Stimulated activated effector memory CD8-positive, alpha-beta T cell treated with anti-CD3 and anti-CD28 coated beads, Interleukin-12 subunit alpha, Interleukin-12 subunit beta, amount 100 ng/mL, for 72 hours (primary cell): Measurements from ENCODE around the gene CMBL.
"Not testable (repeated sequence)": the region's sequence is repeated elsewhere in the genome, so short reads cannot be mapped to it uniquely, and the experiment has no call there.

Experiments used
- ATAC-seq: fragments of 150-1000 bp; cut with Tn5 transposase; 2 replicates; pipeline ENCODE4 v1.10.0; 2021
- DNase-seq, 2 donors: peaks; one replicate each; pipeline ENCODE4 v3.0.0; 2021 to 2022; ENCODE audit warnings: low spot score in 2 of 2
- H3K27ac Mint-ChIP-seq: one replicate; pipeline ENCODE4 v1.8.0; 2022; ENCODE audit warnings: mild to moderate bottlenecking, mixed read lengths
- H3K36me3 Mint-ChIP-seq: one replicate; pipeline ENCODE4 v1.8.0; 2022; ENCODE audit warnings: mild to moderate bottlenecking, mixed read lengths
- H3K4me1 Mint-ChIP-seq: one replicate; pipeline ENCODE4 v1.8.0; 2022; ENCODE audit warnings: mixed read lengths
- H3K4me3 Mint-ChIP-seq: one replicate; pipeline ENCODE4 v1.8.0; 2022; ENCODE audit warnings: mild to moderate bottlenecking, mixed read lengths
- H3K9me3 Mint-ChIP-seq: one replicate; pipeline ENCODE4 v1.8.0; 2022; ENCODE audit warnings: mixed read lengths

The CMBL gene

GRCh38 chr5:10265245-10266109 is 42.2 kb downstream of the CMBL start:
- Mint-ChIP-seq H3K36me3 (peaks cover 62% of the 10 kb centered on the region), H3K4me1 (peaks cover 5% of the 10 kb centered on the region), H3K27ac (peak overlapping the region; percentile 58), H3K4me3 (no peak overlapping the region), H3K9me3 (no peaks in the 10 kb centered on the region)
- ATAC-seq = no peak
- DNase-seq = no peak

- Mint-ChIP-seq H3K9me3 (no peaks in the 10 kb centered on the region), H3K4me3 (no peak overlapping the region), H3K36me3 (peaks cover 71% of the 10 kb centered on the region), H3K4me1 (peaks cover 10% of the 10 kb centered on the region), H3K27ac (peak overlapping the region; percentile 58)
- no peak for DNase-seq
- ATAC-seq = no peak
Measured at GRCh38 chr5:10264604-10265003, 43.1 kb downstream of the CMBL start.

GRCh38 chr5:10262995-10263394 is 44.7 kb downstream of the CMBL start:
- H3K36me3 Mint-ChIP-seq = peaks cover 87% of the 10 kb centered on the region
- no peaks in the 10 kb centered on the region for H3K9me3 Mint-ChIP-seq
- ATAC-seq (no peak), DNase-seq (no peak)
- no peak overlapping the region for H3K27ac Mint-ChIP-seq
- H3K4me1 Mint-ChIP-seq = peaks cover 20% of the 10 kb centered on the region
- H3K4me3 Mint-ChIP-seq = no peak overlapping the region

DNA sequence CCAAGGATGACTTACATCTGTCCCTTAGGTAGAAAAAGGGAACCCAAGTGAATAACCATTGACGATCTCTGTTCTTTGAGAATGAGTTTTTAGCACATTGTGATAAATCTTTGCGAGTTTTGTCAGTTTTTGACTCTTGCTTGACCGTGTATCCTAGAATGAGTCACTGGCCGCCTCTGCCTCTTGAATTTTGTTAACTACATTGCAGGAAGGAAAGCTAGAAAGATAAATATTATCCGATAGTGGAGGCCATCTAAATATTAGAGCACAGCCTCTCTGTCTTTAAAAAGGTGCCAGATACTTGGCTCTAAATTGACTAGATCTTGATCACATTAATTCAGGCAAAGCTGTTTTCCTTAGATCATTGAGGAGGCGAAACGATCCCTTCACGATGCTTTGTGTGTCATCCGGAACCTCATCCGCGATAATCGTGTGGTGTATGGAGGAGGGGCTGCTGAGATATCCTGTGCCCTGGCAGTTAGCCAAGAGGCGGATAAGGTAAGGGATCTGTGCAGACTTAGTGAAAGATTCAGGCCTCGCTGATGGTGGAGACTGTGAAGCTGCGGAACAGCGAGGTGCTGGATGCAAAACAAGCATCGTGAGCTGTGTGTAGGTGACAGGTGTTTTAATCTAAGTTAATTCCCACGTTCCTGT is 45.5 kb downstream of the CMBL start:
- Mint-ChIP-seq H3K4me3 (no peak overlapping the region), H3K9me3 (no peaks in the 10 kb centered on the region), H3K27ac (no peak overlapping the region), H3K36me3 (peaks cover 95% of the 10 kb centered on the region), H3K4me1 (peaks cover 23% of the 10 kb centered on the region)
- DNase-seq (no peak), ATAC-seq (no peak)

- Mint-ChIP-seq H3K36me3 (peaks cover 100% of the 10 kb centered on the region), H3K4me1 (peaks cover 23% of the 10 kb centered on the region), H3K9me3 (no peaks in the 10 kb centered on the region), H3K27ac (peak overlapping the region; percentile 82), H3K4me3 (no peak overlapping the region)
- DNase-seq (no peak), ATAC-seq (no peak)
Measured at GRCh38 chr5:10261065-10261464, 46.6 kb downstream of the CMBL start.

DNA sequence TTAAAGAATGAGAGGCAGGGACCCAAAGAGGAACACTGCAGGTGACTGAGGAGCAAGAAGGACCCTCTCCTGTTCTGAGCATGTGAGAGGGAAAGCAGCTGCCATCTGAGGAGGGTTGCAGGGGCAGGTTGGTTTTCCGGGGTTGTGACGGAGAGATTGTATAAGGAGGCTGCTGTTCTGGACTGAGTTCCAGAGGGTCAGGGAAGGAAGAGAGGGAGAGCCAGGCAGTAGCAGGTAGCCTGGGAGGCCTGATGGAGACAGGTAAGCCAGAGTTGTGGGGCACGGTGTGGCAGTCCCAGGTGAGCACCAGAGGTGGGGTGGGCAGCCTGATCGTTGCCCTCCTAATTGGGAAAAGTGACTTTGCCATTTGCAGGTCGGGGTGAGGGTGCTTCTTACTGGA is 47.8 kb downstream of the CMBL start:
- Mint-ChIP-seq H3K27ac (peak overlapping the region; percentile 82), H3K4me1 (peaks cover 27% of the 10 kb centered on the region), H3K36me3 (peaks cover 100% of the 10 kb centered on the region), H3K9me3 (no peaks in the 10 kb centered on the region), H3K4me3 (no peak overlapping the region)
- ATAC-seq (no peak), DNase-seq (no peak)

DNA sequence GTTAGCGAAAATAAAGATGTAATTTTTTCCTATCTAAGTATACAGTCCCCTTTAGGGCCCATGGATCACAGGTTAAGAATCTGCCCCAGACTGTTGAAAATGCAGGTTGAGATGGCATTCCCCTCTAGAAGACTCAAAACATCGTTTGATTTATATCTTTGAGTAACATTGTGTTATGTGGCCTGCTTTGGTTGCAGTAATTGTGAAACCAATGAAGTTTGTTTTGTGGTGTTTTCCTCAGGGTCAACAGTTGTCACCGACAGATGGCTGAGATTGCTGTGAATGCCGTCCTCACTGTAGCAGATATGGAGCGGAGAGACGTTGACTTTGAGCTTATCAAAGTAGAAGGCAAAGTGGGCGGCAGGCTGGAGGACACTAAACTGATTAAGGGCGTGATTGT is 49.8 kb downstream of the CMBL start:
- DNase-seq (no peak), ATAC-seq (peak; percentile 86)
- Mint-ChIP-seq H3K4me1 (peaks cover 35% of the 10 kb centered on the region), H3K4me3 (no peak overlapping the region), H3K9me3 (no peaks in the 10 kb centered on the region), H3K36me3 (peaks cover 100% of the 10 kb centered on the region), H3K27ac (peak overlapping the region; percentile 60)

DNA sequence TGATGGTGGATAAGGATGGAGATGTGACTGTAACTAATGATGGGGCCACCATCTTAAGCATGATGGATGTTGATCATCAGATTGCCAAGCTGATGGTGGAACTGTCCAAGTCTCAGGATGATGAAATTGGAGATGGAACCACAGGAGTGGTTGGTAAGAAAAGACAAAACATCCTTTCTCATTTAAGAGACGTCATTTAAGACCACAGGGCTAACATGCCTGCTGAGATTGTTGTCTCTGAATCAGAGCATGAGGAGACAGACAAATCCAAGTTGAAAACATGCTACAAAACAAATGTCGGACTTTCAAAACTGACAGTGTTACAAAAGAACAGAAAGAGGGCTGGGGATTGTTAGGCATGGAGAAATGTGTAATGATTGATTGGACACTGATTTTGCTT is 53.0 kb downstream of the CMBL start:
- Mint-ChIP-seq H3K36me3 (peaks cover 100% of the 10 kb centered on the region), H3K4me3 (no peak overlapping the region), H3K4me1 (peaks cover 47% of the 10 kb centered on the region), H3K27ac (peak overlapping the region; percentile 39), H3K9me3 (no peaks in the 10 kb centered on the region)
- no peak for DNase-seq
- no peak for ATAC-seq

DNA sequence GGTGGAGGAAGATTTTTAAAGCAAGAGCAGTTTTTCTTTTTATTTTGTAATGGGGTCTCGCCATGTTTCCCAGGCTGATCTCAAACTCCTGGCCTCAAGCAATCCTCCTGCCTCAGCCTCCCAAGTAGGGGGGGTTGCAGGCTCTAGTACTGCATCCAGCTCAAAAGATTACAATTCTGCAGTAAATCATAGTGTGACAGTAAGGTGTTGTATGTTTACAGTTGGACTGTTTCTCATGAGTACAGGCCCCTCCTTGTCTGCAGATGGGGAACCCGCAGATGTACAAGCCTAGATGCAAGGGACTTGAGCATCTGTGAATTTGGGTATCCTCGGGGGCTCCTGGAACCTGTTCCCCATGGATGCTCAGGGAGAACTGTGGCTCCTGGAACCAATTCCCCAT is 54.3 kb downstream of the CMBL start:
- no peaks in the 10 kb centered on the region for H3K9me3 Mint-ChIP-seq
- H3K27ac Mint-ChIP-seq = peak overlapping the region; percentile 32
- H3K4me3 Mint-ChIP-seq = no peak overlapping the region
- DNase-seq (no peak), ATAC-seq (no peak)
- peaks cover 47% of the 10 kb centered on the region for H3K4me1 Mint-ChIP-seq
- peaks cover 91% of the 10 kb centered on the region for H3K36me3 Mint-ChIP-seq

- no peak for ATAC-seq
- H3K4me1 Mint-ChIP-seq = peaks cover 44% of the 10 kb centered on the region
- H3K27ac Mint-ChIP-seq = peak overlapping the region; percentile 100
- H3K4me3 Mint-ChIP-seq = peak overlapping the region; percentile 80
- H3K9me3 Mint-ChIP-seq = no peaks in the 10 kb centered on the region
- H3K36me3 Mint-ChIP-seq = peaks cover 71% of the 10 kb centered on the region
- no peak for DNase-seq
Measured at GRCh38 chr5:10251405-10251804, 56.3 kb downstream of the CMBL start.

DNA sequence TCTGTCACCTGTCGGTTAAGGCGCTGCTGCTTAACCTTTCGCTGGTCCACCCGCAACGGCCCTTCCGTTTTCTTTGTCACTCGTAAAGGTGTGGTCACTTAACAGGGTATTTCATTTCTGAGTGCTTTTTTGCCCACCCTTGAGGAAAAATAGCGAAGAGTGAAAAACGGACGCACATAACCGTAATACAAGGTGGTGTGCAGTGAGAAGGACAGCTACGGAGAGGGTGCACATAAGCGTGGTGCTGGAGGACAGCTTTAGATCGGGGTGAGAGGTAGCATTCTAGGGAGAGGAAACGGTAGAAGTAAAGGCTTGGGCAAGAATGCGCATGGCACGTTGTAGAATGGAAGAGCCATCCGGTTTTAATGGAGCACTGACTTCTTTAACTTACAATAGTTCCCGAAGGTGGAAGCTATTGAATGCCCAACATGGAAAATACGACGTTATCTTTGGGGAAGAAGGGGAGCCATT is 56.9 kb downstream of the CMBL start:
- Mint-ChIP-seq H3K27ac (peak overlapping the region; percentile 100), H3K4me3 (peak overlapping the region; percentile 80), H3K36me3 (peaks cover 65% of the 10 kb centered on the region), H3K4me1 (peaks cover 44% of the 10 kb centered on the region), H3K9me3 (no peaks in the 10 kb centered on the region)
- DNase-seq (no peak), ATAC-seq (peak; percentile 50)

GRCh38 chr5:10249948-10250805 is 57.5 kb downstream of the CMBL start, which contains the start of gene CCT5:
TSS of gene CCT5 (plus strand) at chr5:10250280. CDS start at chr5:10250341, 61 bp downstream.
- Mint-ChIP-seq H3K27ac (peak within 1 kb of the TSS; percentile 100), H3K9me3 (no peaks in the 10 kb centered on the region), H3K4me3 (peak within 1 kb of the TSS; percentile 80), H3K36me3 (peaks cover 59% of the 10 kb centered on the region), H3K4me1 (peaks cover 43% of the 10 kb centered on the region)
- peak; percentile 81 to 97 for DNase-seq
- peak; percentile 88 for ATAC-seq

DNA sequence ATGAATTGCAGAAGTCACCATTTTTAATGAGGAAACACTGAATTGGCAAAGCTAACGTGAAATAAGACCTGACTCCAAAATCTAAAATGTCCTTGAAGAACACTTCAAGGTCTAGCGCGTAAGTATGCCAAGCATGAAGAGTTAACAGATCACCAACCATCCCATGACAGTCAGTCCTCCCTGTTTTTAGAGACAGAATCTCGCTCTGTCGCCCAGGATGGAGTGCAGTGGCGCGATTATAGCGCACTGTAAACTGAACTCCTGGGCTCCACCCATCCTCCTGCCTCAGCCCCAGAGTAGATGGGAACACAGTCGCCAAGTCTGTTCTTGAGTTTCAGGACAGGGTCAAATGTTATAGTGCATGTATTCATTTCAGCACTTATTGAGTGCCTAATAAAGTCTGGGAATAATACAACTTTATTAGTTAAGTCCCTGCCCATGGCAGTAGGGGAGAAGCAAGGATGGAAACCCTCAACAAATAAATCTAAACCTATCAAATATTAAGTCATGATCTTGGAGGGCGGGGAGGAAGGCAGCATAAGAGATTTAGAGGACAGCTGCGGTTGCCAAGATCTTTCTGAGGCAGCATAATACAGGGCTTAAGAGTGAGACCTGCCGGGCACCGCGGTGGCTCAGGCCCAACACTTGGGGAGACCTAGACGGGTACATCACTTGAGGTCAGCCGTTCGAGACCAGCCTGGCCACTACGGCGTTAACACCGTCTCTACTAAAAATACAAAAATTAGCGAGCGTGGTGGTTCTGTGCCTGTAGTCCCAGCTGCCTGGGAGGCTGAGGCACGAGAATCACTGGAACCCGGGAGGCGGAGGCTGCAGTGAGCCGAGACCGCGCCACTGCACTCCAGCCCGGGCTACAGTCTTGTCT is 59.1 kb downstream of the CMBL start:
- peaks cover 33% of the 10 kb centered on the region for H3K4me1 Mint-ChIP-seq
- ATAC-seq (no peak), DNase-seq (peak in 1 of 2 donors; percentile 61)
- H3K36me3 Mint-ChIP-seq = peaks cover 43% of the 10 kb centered on the region
- peak overlapping the region; percentile 80 for H3K4me3 Mint-ChIP-seq
- peak overlapping the region; percentile 100 for H3K27ac Mint-ChIP-seq
- no peaks in the 10 kb centered on the region for H3K9me3 Mint-ChIP-seq

DNA sequence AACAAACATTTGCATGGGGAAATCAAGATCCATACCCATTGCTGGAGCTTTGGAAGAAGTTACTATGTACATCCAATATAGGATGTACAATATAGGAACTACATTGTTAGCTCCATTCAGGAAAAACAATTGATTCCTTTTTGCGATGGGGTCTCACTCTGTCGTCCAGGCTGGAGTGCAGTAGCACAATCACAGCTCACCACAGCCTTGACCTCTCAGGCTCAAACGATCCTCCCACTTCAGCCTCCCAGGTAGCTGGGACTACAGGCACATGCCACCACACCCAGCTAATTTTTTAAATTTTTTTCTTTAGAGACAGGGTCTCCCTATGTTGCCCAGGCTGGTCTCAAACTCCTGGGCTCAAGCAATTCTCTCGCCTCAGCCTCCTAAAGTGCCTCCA is 60.5 kb downstream of the CMBL start:
- not testable (repeated sequence) for H3K4me3 Mint-ChIP-seq, H3K9me3 Mint-ChIP-seq, ATAC-seq, DNase-seq
- peaks cover 32% of the 10 kb centered on the region for H3K4me1 Mint-ChIP-seq
- H3K36me3 Mint-ChIP-seq = peaks cover 29% of the 10 kb centered on the region
- H3K27ac Mint-ChIP-seq = peak overlapping the region; percentile 100
